22Rv1 (cell line): Measurements from ENCODE around the gene RER1.

ENCODE experiments used
- H3K27ac ChIP-seq: fragments of 450-650 bp; 2 replicates; pipeline ENCODE4 v1.5.1; 2017
- CTCF ChIP-seq: fragments of 450-650 bp; IDR thresholded peaks from 2 replicates; pipeline ENCODE4 v1.5.1; 2017; ENCODE audit warnings: mild to moderate bottlenecking
- ZFX ChIP-seq: fragments of 450-650 bp; IDR thresholded peaks from 2 replicates; pipeline ENCODE4 v1.6.1; 2017; ENCODE audit warnings: antibody characterized with exemption, borderline replicate concordance

Gene RER1

GRCh38 chr1:2396476-2396875 is 4.8 kb downstream of the RER1 start:
- no peak for TF ChIP-seq CTCF
- no peak for TF ChIP-seq ZFX

GRCh38 chr1:2397007-2397679 is 5.5 kb downstream of the RER1 start:
- H3K27ac ChIP-seq, result no peak overlapping the region
- no peak for TF ChIP-seq ZFX
- TF ChIP-seq CTCF, result no peak

More at GRCh38 chr1:2396476-2396875, 4.8 kb downstream of the RER1 start:
- no peak overlapping the region for H3K27ac ChIP-seq

- H3K27ac ChIP-seq, result 0 out of 2 replicates have a peak overlapping the region, but pooled peaks have one; percentile 3
- TF ChIP-seq CTCF (no peak), ZFX (no peak)
These were observed 7.2 kb downstream of the RER1 start for GRCh38 chr1:2398871-2399270.

- no peak overlapping the region for H3K27ac ChIP-seq
- no peak for TF ChIP-seq ZFX
- no peak for TF ChIP-seq CTCF
These were observed 8.4 kb downstream of the RER1 start for GRCh38 chr1:2399890-2400575.

- no peak overlapping the region for H3K27ac ChIP-seq
- TF ChIP-seq ZFX, result no peak
- no peak for TF ChIP-seq CTCF
These were observed 8.9 kb downstream of the RER1 start for GRCh38 chr1:2400576-2400909.

GRCh38 chr1:2400950-2401649 is 9.5 kb downstream of the RER1 start:
- TF ChIP-seq ZFX (no peak), CTCF (no peak)
- no peak overlapping the region for H3K27ac ChIP-seq

- TF ChIP-seq ZFX, result no peak
- TF ChIP-seq CTCF, result no peak
- no peak overlapping the region for H3K27ac ChIP-seq
These were observed 10.8 kb downstream of the RER1 start for GRCh38 chr1:2402420-2402819.
